Stimulated activated CD4-positive, alpha-beta T cell treated with anti-CD3 and anti-CD28 coated beads, Interleukin-15, amount 100 ng/mL, for 48 hours (primary cell): ENCODE measurements around the gene VTI1A.

Experiments
- DNase-seq, 2 donors: peaks; one replicate each; pipeline ENCODE4 v3.0.0-alpha.2; 2020; ENCODE audit warnings: low read depth in 2 of 2

The VTI1A gene

DNA sequence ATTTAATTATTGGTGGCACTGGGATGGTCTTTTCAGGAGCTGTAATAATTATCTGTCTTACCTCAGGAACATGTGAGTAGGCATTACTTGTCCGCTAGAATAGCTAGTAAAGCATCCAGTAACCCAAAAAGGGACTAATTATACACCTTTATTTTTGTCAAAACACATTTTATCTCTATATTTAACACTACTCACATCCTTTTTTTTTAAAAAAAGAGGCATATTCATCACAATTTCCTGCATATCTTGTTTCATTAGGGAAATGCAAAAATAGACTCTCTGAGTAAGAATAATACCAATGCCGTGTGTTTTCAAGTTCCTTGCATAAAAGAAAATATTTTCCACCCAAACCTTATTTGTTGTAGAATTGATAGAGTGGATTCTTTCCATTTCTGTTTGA, 99.5 kb downstream of the VTI1A start:
- no peak for DNase-seq

DNA sequence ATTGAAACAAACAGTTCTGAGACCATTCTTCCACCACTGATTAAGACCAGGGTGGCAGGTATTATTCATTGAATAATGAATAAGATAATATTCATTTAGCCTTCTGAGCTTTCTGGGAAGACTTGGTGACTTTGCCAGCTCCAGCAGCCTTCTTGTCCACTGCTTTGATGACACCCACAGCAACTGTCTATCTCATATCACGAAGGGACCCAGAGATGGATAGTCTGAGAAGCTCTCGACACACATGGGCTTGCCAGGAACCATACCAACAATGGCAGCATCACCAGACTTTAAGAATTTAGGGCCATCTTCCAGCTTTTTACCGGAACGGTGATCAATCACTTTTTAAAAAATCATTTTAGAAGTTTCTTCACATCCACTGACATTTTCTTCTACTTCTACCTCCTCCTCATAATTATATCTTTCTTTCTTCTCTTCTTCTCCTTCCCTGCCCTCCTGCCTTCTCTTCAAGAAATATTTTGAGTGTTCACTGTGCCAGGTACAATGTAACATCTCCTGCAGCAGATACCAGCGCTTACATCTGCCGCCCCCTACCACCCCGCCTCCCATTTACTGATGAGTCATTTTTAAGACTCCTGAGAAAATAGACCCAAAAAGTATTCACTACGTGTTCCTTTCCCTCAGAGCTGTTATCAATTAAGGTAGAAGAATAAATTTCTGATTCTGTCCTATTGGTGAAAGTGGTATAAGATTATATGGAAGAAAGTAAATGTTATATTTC, 101.7 kb downstream of the VTI1A start:
- no peak for DNase-seq

DNA sequence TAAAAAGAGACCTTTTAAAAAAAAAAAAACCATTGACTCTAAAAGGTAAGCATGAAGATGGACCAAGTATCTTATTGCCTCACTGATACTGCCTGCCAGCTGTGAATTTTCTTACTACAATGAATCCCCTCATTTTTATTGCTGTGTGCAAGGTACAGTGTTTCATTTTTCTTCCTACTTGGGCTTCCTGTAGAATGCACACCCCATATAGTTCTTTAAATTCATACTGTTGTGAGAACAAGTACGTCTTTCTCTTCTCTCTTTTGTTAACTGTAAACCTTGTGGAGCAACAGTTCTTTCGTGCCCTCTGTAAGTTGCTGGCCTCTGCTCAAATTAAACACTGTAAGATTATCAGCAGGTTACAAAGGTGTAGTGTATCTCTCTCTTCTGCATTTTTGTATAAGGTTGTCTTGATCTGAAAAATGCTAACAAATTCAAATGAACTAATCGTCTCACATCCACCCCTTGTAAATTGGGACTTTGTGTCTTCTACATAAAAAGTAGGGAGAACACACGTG, 105.6 kb downstream of the VTI1A start:
- no peak for DNase-seq

DNA sequence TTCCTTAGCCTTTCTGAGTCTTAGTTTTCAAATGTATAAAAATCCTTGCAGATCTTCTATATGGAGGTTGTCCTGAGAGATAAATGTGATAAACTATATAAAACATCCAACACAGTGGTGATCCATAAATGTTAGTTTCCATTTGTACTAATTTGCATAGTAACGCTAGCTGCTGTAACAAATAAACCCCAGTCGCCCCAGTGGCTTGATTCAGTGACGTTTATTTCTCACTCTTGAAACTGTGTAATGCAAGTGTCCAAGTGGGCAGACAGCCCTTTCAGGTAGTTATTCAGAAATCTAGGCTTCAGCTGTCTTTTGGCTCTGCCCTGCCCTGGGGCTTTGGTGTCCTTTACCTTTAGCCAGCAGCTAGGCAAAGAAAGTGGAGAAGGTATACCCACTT, 106.3 kb downstream of the VTI1A start:
- no peak for DNase-seq

DNA sequence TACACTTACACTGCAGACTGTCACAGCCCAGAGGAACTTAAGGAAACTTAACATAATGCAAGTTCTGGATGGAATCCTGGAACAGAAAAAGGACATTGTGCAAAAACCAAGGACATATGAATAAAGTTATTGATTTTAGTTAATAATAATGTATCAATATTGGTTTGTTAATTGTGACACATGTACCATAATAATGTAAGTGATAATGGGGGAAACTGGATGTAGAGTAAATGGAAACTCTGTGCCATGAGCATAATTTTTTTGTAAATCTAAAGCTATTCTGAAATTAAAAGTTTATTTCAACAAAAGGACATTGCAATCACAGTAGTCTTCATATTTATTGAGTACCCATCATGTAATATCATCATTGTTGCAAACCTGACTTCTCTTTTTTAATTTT, 107.2 kb downstream of the VTI1A start:
- no peak for DNase-seq

DNA sequence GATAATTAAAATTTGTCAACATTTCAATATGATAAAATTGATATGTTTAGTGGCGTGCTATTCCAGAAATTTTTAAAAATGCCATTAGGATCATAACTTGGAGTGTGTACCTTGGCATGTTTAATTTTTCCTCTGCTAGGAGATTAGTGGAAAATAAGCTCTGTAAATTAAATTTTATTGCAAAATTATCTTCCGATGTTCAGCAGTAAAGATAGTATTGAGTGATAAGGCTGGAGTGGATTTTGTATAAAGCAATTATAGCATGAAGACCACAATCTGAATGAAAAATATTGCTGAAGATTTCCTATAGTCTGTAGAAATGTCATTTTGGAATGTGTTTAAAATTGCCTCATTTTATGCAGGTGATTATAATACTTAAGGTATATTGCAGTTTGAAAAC, 110.2 kb downstream of the VTI1A start:
- DNase-seq, result no peak

DNA sequence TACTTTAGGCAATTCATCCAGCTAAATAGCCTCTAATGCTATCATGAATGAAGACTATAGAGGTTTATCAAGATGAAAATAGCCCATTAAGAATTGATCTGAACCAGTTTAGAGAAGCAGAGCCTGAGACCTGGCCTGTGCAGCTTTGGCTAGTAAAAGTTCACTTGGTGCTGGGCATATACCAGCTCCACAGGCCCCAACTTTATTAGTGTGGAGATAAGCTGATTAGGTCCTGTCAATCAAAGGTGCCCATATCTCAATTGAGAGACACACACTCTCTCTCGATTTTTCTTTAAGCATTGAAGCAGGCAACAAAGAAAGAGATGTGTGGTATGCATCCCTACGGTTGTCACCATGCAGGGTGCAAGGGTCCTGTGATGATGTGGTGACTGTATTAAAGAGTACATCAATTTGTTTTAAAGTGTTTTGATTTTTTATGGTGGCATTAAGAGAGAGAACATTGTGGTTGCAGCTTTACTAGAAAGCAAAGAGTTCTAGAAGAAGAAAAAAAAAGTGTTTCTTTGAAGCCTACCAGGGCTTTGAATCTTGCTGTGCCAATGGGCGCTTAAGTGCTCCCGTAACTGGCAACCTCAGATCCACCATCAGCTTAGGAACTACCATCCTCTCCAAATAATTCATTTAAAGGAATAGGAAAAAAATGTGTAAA, 111.6 kb downstream of the VTI1A start:
- no peak for DNase-seq

DNA sequence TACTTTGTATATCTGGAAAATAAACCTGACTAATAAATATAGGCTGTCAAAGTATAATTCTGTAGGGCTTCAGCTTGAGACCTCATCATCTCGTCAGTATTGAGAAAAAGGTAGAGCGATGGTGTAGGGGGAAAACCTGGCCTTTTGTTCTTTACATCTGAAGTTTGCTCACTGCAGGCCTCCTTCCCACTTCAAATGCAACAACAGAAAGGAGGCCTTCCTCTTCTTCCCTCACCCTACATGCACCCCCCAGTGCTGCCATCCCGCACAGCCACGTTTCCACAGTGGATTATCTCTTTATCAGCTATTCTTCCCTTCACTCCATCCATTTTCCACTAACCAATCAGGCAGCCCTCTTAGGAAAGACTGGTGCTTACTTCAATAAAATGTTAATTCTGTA, 112.3 kb downstream of the VTI1A start:
- no peak for DNase-seq

DNA sequence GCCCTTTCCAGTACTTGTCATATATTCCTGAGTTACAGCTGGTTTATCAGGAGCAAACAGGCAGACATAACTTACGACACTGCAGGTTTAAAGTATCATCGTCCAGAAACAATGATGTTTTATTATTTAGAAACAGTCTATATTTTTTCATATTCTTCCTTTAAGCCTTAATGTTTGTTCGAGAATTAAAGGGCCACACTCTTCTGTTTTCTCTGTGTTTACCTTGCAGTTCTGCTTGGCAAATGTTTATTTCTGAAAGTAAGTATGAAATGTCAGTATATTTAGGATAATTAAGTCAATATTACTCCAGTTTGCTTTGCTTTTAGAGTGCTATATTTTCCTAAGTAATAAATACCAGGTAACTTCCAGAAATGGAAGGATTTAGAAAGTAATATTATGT, 115.1 kb downstream of the VTI1A start:
- no peak for DNase-seq

DNA sequence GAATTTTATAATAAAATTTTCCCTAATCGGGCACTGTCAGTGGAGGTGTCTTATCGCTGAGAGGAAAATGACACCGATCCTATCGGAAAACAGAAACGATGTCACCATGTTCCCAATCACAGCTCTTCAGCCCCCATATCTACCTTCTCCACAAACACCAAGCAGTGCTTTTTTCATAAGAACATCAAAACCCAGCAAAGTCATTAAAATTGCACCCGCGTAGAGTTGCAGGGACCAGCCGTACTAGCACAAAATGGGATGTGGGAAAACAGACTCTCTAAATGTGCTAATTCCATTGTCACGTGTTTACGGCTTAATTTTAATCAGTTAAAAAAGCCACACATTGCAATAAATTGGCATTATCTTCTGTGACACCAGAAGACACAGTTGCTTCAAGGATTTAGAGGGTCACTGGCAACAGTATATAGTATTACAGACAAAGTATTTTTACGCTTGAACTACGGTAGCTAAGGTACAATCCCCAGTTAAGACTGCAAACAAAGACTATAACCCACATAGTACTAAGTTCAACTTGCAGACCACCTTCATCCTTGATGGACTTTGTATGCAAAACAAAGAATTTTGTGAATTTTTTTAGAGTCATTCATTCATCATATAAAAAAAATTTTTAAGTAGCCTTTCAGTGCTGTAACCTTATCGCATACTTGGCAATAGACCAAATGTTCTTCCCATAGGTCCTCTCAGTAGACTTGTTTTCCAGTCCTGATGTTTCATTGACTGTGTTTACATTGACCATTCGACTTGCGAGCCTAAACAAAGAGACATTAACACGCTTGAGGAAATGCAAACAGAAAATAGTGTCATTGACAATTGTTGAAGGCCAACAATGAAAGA, 116.0 kb downstream of the VTI1A start:
- no peak for DNase-seq

DNA sequence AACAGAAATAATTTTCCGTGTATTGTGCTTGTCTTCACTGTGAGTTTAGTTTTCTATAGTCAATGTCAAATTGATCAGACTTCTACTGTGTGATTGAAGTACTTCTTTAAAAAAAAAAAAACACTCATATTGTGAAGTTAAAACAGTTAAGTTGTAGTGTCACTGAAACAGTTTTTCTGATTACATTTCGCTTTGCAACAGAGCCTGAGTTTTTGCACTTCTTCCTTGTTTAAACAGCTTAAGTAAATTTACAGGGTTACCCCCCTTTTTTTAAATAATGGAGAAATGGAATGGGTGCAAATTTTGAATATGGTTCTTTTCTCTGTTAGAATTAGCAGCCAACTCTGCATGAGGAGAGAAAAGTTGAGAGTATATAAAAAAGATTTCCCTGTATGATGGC, 117.3 kb downstream of the VTI1A start:
- DNase-seq, result no peak

DNA sequence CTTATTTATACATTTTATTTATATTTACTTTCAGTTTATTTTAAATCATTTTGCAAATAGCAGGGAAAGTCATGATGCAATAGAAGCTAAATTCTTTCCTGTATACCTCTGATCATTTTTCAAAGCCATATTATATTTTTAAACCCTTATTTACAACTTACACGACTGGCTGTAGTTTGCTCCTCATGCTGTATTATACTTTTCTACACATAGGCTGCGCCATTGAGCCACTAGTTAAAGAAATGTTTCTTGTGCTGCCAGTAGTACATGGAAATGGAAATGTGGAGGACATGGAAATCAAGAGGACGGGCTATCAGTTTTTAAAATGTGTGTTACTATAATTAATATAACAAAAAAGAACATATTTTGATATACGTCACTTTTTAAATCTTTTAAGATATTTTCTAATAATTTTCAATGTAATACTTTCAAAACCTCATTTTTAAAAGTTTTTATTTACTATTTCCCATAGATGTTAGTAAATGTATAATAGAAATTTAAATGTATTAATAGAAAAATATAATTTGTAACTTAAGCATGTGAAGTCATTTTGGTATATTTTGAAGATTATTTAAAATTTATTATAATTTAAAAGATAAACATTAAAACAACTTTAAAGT, 118.5 kb downstream of the VTI1A start:
- no peak for DNase-seq

DNA sequence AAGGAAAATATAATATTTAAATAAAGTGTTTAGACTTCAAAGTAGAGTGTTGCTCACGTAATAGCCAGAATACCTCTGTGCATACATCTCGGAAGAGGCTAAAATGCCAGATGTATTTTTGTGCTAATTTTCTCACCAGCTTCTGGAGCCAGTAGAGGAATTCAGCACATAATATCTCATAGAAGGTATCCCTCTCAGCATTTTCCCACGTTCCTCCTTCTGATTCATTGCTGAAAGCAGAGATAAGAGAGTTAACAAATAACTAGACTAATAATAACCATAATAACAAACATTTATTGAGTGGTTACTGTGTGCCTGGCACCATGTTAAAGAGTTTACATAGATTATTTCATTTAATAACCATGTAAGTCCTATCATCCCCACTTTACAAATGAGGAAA, 123.6 kb downstream of the VTI1A start:
- no peak for DNase-seq

DNA sequence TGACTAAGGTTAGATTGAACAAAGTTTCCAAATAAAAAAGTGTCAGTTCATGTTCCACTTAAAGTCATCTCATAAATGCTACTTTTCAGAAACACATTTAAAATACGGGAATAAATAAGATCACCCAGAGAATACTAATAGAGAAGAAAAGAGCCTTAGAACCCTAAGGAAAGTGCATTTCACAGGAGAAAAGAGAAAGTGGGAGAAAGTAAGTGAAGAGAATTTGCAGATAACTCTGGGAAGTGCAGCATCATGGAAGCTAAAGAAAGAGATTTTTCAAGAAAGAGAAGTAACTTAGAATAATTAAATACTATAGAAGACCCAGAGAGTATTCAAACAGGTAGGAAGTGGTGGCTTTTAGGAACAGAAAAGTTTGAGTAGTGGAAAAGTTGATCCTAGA, 132.6 kb downstream of the VTI1A start:
- DNase-seq, result no peak

DNA sequence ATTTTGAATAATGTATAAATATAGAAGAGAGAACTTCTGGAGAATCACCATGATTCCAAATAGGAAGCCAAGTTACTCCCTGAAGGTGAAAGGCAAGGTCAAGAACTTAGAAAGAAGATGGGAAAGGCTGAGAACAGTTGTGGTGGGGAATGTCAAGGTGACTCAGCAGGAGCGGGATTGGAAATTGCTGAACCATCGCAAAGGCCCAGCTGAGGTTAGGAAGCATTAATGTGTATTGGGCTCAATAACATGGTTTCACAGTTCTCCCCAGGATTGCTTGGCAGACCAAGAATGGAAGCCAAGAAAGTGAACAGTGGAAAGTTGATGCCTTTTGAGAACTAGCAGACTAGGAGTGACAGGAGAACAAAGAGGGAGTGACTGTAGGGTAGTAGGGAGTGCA, 133.3 kb downstream of the VTI1A start:
- DNase-seq, result no peak

DNA sequence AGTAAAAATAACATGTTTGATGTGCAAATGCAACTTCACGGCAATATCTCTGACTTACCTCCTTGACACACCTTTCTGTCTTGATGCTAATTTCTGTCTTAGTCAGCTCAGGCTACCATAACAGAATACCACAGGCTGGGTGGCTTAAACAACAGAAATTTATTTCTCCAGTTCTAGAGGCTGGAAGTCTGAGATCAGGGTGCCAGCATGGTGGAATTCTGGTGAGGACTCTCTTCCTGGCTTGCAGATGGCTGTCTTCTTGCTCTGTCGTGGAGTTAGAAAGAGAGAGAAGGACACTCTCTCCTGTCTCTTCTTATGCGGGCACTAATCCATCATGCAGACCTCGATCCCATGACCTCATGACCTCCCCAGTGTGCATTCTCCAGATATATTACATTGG, 134.9 kb downstream of the VTI1A start:
- no peak for DNase-seq

DNA sequence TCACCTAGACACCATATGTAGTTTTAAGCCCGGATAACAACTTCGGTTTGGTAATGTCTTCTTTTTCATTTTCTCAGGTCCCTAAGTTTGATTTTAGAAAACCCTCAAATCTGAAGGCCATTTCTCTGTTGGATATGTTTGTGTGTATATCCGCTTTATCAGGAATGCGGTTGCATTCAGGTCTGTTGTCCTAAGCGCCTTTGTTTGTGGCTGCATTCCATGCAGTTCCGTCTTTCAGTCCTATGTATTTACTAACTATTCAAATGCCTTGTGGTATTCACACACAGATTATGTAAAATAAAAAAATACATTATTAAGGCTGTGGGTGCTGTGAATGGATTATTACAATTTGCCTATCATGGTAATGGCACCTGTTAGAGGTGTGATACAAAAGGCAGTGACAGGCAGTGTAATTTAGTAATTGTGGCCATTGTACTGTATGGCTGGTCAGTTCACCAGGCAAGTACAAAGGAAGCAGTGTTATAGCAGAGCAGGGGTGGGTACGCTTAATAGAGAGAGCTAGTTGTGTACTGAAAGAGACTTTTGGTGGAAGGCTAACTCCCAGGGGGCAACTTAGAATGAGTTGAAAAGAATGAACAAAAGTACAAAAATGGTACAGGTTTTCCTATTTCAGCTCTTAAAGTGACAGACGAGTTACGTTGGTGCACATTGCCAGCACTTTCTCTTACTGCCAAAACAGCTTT, 136.4 kb downstream of the VTI1A start:
- DNase-seq, result no peak

DNA sequence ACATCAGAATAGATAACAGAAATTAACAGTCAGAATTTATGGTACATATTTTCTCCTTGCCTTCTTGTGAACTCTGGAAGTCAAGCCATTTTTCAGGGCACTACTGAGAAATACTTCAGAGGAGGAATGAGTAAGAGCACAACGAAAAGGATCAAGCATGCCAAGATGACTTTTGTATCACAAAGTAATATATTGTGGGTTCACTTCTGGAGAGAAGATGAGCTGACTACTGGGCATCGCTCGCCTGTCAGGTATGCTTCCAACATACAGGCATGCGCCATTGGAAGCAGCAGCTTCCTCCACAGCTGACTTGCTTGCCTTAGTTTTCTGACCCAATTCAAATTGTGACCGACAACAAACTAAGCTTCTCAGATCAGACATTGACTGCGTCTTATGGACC, 137.3 kb downstream of the VTI1A start:
- DNase-seq, result no peak

DNA sequence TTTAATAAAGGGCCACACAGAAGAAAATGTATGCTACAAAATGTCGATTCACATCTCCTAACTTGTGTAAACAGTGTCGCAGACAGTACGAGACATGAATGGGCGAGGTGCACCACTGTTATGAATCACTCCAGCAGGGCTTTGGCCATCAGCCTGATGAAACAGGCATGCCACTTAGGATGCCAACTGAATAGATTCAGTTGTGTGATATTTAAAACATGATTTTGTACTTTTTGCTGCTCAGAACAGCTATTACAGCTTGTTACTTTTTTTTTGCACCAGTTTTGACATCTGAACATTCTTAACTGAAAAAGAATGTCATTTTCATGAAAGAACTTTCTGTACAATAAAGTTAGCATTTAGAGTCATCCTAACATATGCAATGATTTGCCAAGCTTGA, 138.1 kb downstream of the VTI1A start:
- DNase-seq, result no peak

DNA sequence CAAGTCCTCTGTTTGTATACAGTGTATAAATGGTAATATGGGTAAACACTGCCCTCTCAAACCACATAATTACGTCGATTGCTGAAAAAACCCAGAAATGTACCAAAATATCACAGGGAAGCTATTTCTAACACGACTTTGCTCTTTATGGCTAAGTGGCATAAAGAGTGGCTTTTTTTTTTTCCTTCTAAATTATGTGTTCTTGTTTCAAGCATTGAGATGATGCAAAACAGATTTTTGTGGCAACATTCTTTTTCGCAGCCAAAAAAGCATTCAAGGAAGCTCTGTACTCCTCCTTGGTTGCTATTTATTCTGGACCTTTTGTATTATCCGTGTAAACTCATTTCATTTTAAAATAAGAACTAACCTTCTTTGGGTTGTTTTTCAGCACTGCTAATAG, 138.9 kb downstream of the VTI1A start:
- no peak for DNase-seq

DNA sequence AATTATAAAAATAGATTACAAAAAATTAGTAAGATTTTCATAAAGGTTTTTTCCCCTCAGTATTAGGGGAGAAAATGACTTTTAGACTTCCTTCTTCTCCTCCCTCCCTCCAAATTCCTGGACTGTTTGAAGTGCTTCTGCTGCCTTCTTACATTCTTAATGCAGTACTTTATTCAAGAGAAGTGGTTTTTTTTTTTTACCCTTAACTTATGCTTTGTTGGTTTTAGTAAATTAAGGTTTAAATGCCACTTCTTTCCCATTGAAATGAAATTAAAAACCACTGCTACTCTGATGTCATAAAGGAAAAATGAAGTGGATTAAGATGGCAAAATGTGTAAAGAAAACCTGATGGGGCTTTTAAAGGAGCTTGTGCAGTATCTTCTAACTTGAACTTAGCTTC, 140.7 kb downstream of the VTI1A start:
- no peak for DNase-seq
